A549 (cell line): ENCODE measurements around the gene MIB2. TPM values are rescaled to one million over a fixed set of nuclear protein-coding genes. Genes with fewer than 3 reads are reported as not detected.
A peak's percentile ranks its signal among the peaks of the same experiment; 100 is the strongest.

Experiments
- ATAC-seq, 2 experiments: fragments of 200-7000 bp in 1 of 2; fragments of >200 bp in 1 of 2; cut with Nextera tagmentation in 1 of 2; cut with Tn5 transposase in 1 of 2; 3 replicates each; pipeline versions ENCODE4 v1.8.0 to v1.9.1; 2018 to 2020; ENCODE audit warnings: mild to moderate bottlenecking in 1 of 2, moderate library complexity in 1 of 2
- CTCF ChIA-PET: fragments of 300-600 bp; sonication (Branson Sonifier 250); formaldehyde crosslinking; extraction: SDS; loops from one replicate; lab custom pipeline; 2021; ENCODE audit warnings: antibody characterized with exemption, inconsistent platforms; lab: Yijun Ruan, JAX
- POLR2A ChIA-PET: fragments of 350-600 bp; formaldehyde crosslinking; extraction: SDS; loops from one replicate; lab custom pipeline; 2021; ENCODE audit warnings: antibody characterized with exemption, inconsistent platforms; lab: Yijun Ruan, JAX
- DNase-seq, 2 experiments: peaks; one replicate each; pipeline versions ENCODE4 v3.0.0 to v3.0.0-alpha.2; 2011 to 2016; ENCODE audit warnings: low read depth in 1 of 2, low spot score in 1 of 2
- FAIRE-seq: peaks from 2 replicates; lab custom pipeline; 2011; peaks lifted over from hg19 to GRCh38; lab: Jason Lieb, UNC
- H3K27ac ChIP-seq, 2 experiments: fragments of >200 bp; sonication (Bioruptor Twin); formaldehyde crosslinking; 3 replicates each; pipeline ENCODE4 v1.5.1; 2016 to 2017
- H3K4me1 ChIP-seq: fragments of >200 bp; sonication (Bioruptor Twin); formaldehyde crosslinking; 3 replicates; pipeline ENCODE4 v1.6.1; 2016
- H3K4me2 ChIP-seq: fragments of >200 bp; sonication (Bioruptor Twin); formaldehyde crosslinking; 3 replicates; pipeline ENCODE4 v1.6.1; 2016
- H3K4me3 ChIP-seq: fragments of >200 bp; sonication (Bioruptor Twin); formaldehyde crosslinking; 3 replicates; pipeline ENCODE4 v1.5.1; 2016
- H3K9me3 ChIP-seq: fragments of >200 bp; sonication (Bioruptor Twin); formaldehyde crosslinking; 3 replicates; pipeline ENCODE4 v1.6.1; 2016
- CBX2 ChIP-seq: fragments of 200-600 bp; sonication (generic); IDR thresholded peaks from 2 replicates; pipeline ENCODE4 v1.6.1; 2016; ENCODE audit warnings: low read depth, mild to moderate bottlenecking, borderline replicate concordance
- CHD2 ChIP-seq: fragments of 150-350 bp; IDR thresholded peaks from 2 replicates; pipeline ENCODE4 v1.6.1; 2014; ENCODE audit warnings: low read length; ENCODE audit not compliant: partially characterized antibody
- CTCF ChIP-seq: fragments of >200 bp; sonication (Bioruptor Twin); formaldehyde crosslinking; IDR thresholded peaks from 3 replicates; pipeline ENCODE4 v1.5.1; 2016
- E2F6 ChIP-seq: IDR thresholded peaks from 2 replicates; pipeline ENCODE4 v1.6.1; 2012; ENCODE audit warnings: low read depth, borderline replicate concordance
- EHF ChIP-seq: fragments of 250-450 bp; sonication (Bioruptor Pico); IDR thresholded peaks from 2 replicates; pipeline ENCODE4 v1.5.0; 2020; ENCODE audit warnings: mild to moderate bottlenecking
- EP300 ChIP-seq, 2 experiments: fragments of >200 bp; sonication (Bioruptor Twin); formaldehyde crosslinking; IDR thresholded peaks; 2 replicates in 1 of 2; 3 replicates in 1 of 2; pipeline ENCODE4 v1.6.1; 2016 to 2017
- ESRRA ChIP-seq: fragments of 150-350 bp; IDR thresholded peaks from 2 replicates; pipeline ENCODE4 v1.6.1; 2014; ENCODE audit warnings: mild to moderate bottlenecking, low read length, borderline replicate concordance
- FOSB ChIP-seq: fragments of 250-450 bp; sonication (Bioruptor Pico); IDR thresholded peaks from 2 replicates; pipeline ENCODE4 v1.5.0; 2020; ENCODE audit warnings: mild to moderate bottlenecking, moderate library complexity
- GATA3 ChIP-seq: IDR thresholded peaks from 2 replicates; pipeline ENCODE4 v1.6.1; 2012; ENCODE audit warnings: borderline replicate concordance
- HOXA7 ChIP-seq: fragments of 250-450 bp; sonication (Bioruptor Pico); IDR thresholded peaks from 2 replicates; pipeline ENCODE4 v1.5.0; 2020; ENCODE audit warnings: mild to moderate bottlenecking, moderate library complexity
- JUNB ChIP-seq: fragments of >200 bp; sonication (Bioruptor Twin); formaldehyde crosslinking; IDR thresholded peaks from 2 replicates; pipeline ENCODE4 v1.6.1; 2016
- KDM1A ChIP-seq: fragments of 200-600 bp; sonication (generic); IDR thresholded peaks from 2 replicates; pipeline ENCODE4 v1.6.1; 2016; ENCODE audit warnings: low read depth, mild to moderate bottlenecking
- KDM5A ChIP-seq: fragments of 200-600 bp; sonication (generic); IDR thresholded peaks from 2 replicates; pipeline ENCODE4 v1.6.1; 2016; ENCODE audit warnings: antibody characterized with exemption, mild to moderate bottlenecking
- MAFK ChIP-seq: fragments of 450-650 bp; IDR thresholded peaks from 2 replicates; pipeline ENCODE4 v1.6.1; 2014; ENCODE audit not compliant: partially characterized antibody
- MAX ChIP-seq: IDR thresholded peaks from 2 replicates; pipeline ENCODE4 v1.6.1; 2012
- NPAS2 ChIP-seq: fragments of 250-450 bp; sonication (Bioruptor Pico); IDR thresholded peaks from 2 replicates; pipeline ENCODE4 v1.8.0; 2022; ENCODE audit warnings: mild to moderate bottlenecking, moderate library complexity, borderline replicate concordance
- NR3C1 ChIP-seq: fragments of >200 bp; sonication (Bioruptor Twin); formaldehyde crosslinking; IDR thresholded peaks from 3 replicates; pipeline ENCODE4 v1.6.1; 2017
- POLR2A ChIP-seq: IDR thresholded peaks from 2 replicates; pipeline ENCODE4 v1.6.1; 2012; ENCODE audit warnings: mild to moderate bottlenecking, low read length
- RCOR1 ChIP-seq: fragments of 150-350 bp; IDR thresholded peaks from 2 replicates; pipeline ENCODE4 v1.6.1; 2014; ENCODE audit warnings: antibody characterized with exemption, low read length, low read depth
- REST ChIP-seq: fragments of 200-600 bp; sonication (generic); IDR thresholded peaks from 2 replicates; pipeline ENCODE4 v1.6.1; 2016; ENCODE audit warnings: antibody characterized with exemption, mild to moderate bottlenecking, moderate library complexity
- RNF2 ChIP-seq: fragments of 200-600 bp; sonication (generic); IDR thresholded peaks from 2 replicates; pipeline ENCODE4 v1.6.1; 2016; ENCODE audit warnings: low read depth, mild to moderate bottlenecking, antibody characterized with exemption, moderate library complexity, borderline replicate concordance
- SREBF2 ChIP-seq: fragments of 450-650 bp; IDR thresholded peaks from 2 replicates; pipeline ENCODE4 v1.6.1; 2014; ENCODE audit warnings: mild to moderate bottlenecking, moderate library complexity
- TP53 ChIP-seq: fragments of 250-450 bp; sonication (Bioruptor Pico); IDR thresholded peaks from 2 replicates; pipeline ENCODE4 v1.5.0; 2021; ENCODE audit warnings: mild to moderate bottlenecking, moderate library complexity
- ZNF302 ChIP-seq: fragments of 250-450 bp; sonication (Bioruptor Pico); IDR thresholded peaks from 2 replicates; pipeline ENCODE4 v1.9.0; 2021; ENCODE audit warnings: inconsistent platforms, mild to moderate bottlenecking, moderate library complexity
- ZSCAN20 ChIP-seq: fragments of 250-450 bp; sonication (Bioruptor Pico); IDR thresholded peaks from 2 replicates; pipeline ENCODE4 v1.8.0; 2022; ENCODE audit warnings: mild to moderate bottlenecking, moderate library complexity
- WGBS: methylation state at CpG from one replicate; pipeline ENCODE4 v1.1.6; 2017; ENCODE audit errors: missing lambda C conversion rate; 5-methylcytosine and 5-hydroxymethylcytosine counted together
- polyA plus RNA-seq, 4 experiments: library from polyadenylated mRNA; depleted of rRNA in 3 of 4; stranded (reverse); fragments of >200 nt; fragmentation: RNase III in 1 of 4; extraction: RNeasy Plus Mini Kit Qiagen cat#74134 plus additional on column Dnase treatment in 1 of 4; gene quantifications; 2 replicates in 3 of 4; 3 replicates in 1 of 4; pipeline ENCODE4 v1.2.3, GENCODE V29; 2011 to 2017
- TF ChIP-seq, protein P1 (sequence below): fragments of 250-450 bp; sonication (Bioruptor Pico); IDR thresholded peaks from 2 replicates; pipeline ENCODE4 v1.5.0; 2020; ENCODE audit warnings: low read depth, mild to moderate bottlenecking, moderate library complexity

The MIB2 gene
- polyA plus RNA-seq, 2 of the 4 experiments (the other 2 are of a cell fraction) = 5.1 to 20.0 TPM

- CTCF ChIA-PET = interaction anchor here (0.9 kb wide), 1 partner anchor 11 kb away, joined by 3 read pairs; no protein-coding TSS in a partner anchor
- ATAC-seq (peak; percentile 5 to 26; a peak in 3 of 6 replicates), DNase-seq (no peak), FAIRE-seq (no peak)
- Histone ChIP-seq H3K27ac (no peak overlapping the region), H3K9me3 (no peaks in the 10 kb centered on the region), H3K4me1 (peaks cover under 1% of the 10 kb centered on the region; the same call in 1 of the 3 replicates), H3K4me2 (no peak overlapping the region), H3K4me3 (no peak overlapping the region)
- POLR2A ChIA-PET = interaction anchor here (0.6 kb wide), 1 partner anchor 30 kb away, joined by 4 read pairs; no protein-coding TSS in a partner anchor
- TF ChIP-seq RCOR1 (no peak), MAFK (no peak), E2F6 (no peak), SREBF2 (no peak), EHF (CRISPR knock-in tag) (no peak)
- TF ChIP-seq, protein P1, sequence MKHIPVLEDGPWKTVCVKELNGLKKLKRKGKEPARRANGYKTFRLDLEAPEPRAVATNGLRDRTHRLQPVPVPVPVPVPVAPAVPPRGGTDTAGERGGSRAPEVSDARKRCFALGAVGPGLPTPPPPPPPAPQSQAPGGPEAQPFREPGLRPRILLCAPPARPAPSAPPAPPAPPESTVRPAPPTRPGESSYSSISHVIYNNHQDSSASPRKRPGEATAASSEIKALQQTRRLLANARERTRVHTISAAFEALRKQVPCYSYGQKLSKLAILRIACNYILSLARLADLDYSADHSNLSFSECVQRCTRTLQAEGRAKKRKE (CRISPR knock-in tag) = no peak
- 24% methylated on average over 3 of the region's 13 CpGs for WGBS
Observed at GRCh38 chr1:1602968-1603506, 12.3 kb upstream of the MIB2 start.

GRCh38 chr1:1603671-1604373 lies 11.5 kb upstream of the MIB2 start:
- ChIA-PET POLR2A (no interaction called here), CTCF (interaction anchor here (0.7 to 0.9 kb wide), 2 partner anchors 11 to 50 kb away, joined by 3 read pairs; no protein-coding TSS in a partner anchor)
- Histone ChIP-seq H3K4me3 (no peak overlapping the region), H3K4me2 (no peak overlapping the region), H3K4me1 (no peaks in the 10 kb centered on the region), H3K27ac (no peak overlapping the region), H3K9me3 (no peaks in the 10 kb centered on the region)
- TF ChIP-seq POLR2A (no peak), RNF2 (no peak), HOXA7 (CRISPR knock-in tag) (no peak), NR3C1 (no peak), CHD2 (no peak), TP53 (CRISPR knock-in tag) (no peak), NPAS2 (CRISPR knock-in tag) (no peak), CTCF (no peak), CBX2 (no peak), KDM1A (no peak), ESRRA (no peak)
- ATAC-seq (peak in 1 of 2 experiments; percentile 27; a peak in 1 of 6 replicates), FAIRE-seq (no peak), DNase-seq (no peak)
- WGBS = 69% methylated on average over 7 of the region's 13 CpGs

- ATAC-seq = no peak
- Histone ChIP-seq H3K4me2 (no peak overlapping the region), H3K27ac (no peak overlapping the region), H3K4me3 (no peak overlapping the region), H3K4me1 (no peaks in the 10 kb centered on the region), H3K9me3 (no peaks in the 10 kb centered on the region)
- WGBS = 53% methylated on average over 4 of the region's 15 CpGs
- no peak for FAIRE-seq
- ChIA-PET POLR2A (no interaction called here), CTCF (no interaction called here)
- DNase-seq = no peak
- no peak for TF ChIP-seq HOXA7 (CRISPR knock-in tag)
- TF ChIP-seq ZNF302 = no peak
- no peak for TF ChIP-seq KDM5A
- TF ChIP-seq NR3C1 = no peak
- no peak for TF ChIP-seq FOSB (CRISPR knock-in tag)
- TF ChIP-seq JUNB = no peak
- TF ChIP-seq RNF2 = no peak
- no peak for TF ChIP-seq REST
- no peak for TF ChIP-seq MAX
- no peak for TF ChIP-seq EP300 (IDR thresholded peaks at IDR 0.05)
- TF ChIP-seq ZSCAN20 (CRISPR knock-in tag) = no peak
- TF ChIP-seq ESRRA = no peak
- TF ChIP-seq GATA3 = no peak
- no peak for TF ChIP-seq TP53 (CRISPR knock-in tag)
Observed at GRCh38 chr1:1604374-1605033, 10.8 kb upstream of the MIB2 start.
